GM21528 (cell line): Measurements from ENCODE around the gene ZNF793.

Experiments used
- ATAC-seq: cut with Tn5 transposase; IDR thresholded peaks from one replicate; pipeline ENCODE4 v1.9.1; 2021; ENCODE audit warnings: mild to moderate bottlenecking, moderate library complexity; ENCODE audit not compliant: unreplicated experiment, low FRiP score

The ZNF793 gene

DNA sequence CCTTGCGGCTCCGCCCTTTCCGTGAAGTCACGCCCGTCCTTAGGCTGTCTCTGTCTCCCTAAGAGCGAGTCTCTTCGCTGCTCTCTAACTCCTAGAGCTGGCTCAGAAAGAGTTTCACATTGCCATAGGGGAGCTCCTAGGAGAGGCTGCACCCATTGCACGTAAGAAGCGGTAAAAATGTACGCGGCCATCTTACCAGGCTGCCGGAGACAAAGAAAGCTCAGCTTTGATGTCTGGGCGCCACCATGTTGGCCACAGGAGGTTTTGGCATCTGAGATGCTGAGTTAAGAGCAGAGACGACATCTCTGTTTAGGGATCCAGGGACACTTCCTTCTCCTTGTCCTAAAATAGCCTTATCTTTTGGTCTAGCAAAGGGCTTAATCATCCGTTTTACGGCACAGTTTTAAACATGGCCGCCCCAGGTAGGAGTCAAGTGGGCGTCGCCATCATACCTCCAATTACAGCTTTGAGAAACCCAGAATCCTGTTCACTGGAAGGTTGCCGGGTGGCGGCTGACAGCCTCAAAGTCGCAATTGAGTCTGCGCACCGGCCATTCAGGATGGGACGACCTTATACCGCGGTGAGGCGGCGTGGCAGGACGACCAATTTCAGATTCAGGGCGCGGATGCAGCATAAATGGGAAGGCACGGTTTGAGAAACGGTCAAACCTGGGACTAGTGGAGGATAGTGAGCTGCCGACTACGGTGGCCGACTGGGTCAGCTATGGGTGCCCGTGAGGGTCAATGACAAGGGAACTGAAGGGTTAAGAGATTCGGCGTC lies at the start of gene ZNF793:
TSS of gene ZNF793 (plus strand) at position 553 of the 780 bp plus-strand sequence. CDS start 16,501 bp downstream, outside the sequence.
- ATAC-seq: peak; percentile 79

GRCh38 chr19:37466277-37466797 lies 40.4 kb upstream of the ZNF793 start:
- ATAC-seq: no peak

GRCh38 chr19:37466798-37467607 lies 39.7 kb upstream of the ZNF793 start, which contains the start of gene ZNF569:
TSS of gene ZNF569 (minus strand) at chr19:37467444. CDS start at chr19:37444921, 22,523 bp downstream.
- peak; percentile 66 for ATAC-seq

- no peak for ATAC-seq
Observed at GRCh38 chr19:37467608-37468090, 39.1 kb upstream of the ZNF793 start.

GRCh38 chr19:37468961-37469777 lies 37.6 kb upstream of the ZNF793 start, which contains the start of gene ZNF570:
TSS of gene ZNF570 (plus strand) at chr19:37469356. CDS start at chr19:37470355, 999 bp downstream.
- ATAC-seq: peak; percentile 57

GRCh38 chr19:37470216-37470615 lies 36.5 kb upstream of the ZNF793 start:
- ATAC-seq: no peak

DNA sequence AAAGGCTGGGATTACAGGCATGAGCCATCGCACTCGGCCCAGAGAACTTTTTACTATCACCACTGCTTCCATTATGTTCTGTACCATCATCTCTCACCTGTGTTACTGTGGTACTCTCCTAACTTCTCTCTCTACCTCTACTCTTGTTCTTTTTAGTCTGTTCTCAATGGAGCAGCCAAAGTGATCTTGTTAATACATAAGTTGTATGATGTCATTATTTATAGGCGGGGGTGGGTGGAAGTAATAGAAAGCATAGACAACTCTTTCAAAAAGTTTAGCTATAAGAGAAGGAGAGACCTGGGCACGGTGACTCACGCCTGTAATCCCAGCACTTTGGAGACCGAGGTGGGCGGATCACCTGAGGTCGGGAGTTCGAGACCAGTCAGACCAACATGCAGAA lies 34.6 kb upstream of the ZNF793 start:
- ATAC-seq: no peak

- no peak for ATAC-seq
Observed at GRCh38 chr19:37484406-37485168, 22.2 kb upstream of the ZNF793 start.

GRCh38 chr19:37492213-37492612 lies 14.5 kb upstream of the ZNF793 start:
- ATAC-seq: no peak

DNA sequence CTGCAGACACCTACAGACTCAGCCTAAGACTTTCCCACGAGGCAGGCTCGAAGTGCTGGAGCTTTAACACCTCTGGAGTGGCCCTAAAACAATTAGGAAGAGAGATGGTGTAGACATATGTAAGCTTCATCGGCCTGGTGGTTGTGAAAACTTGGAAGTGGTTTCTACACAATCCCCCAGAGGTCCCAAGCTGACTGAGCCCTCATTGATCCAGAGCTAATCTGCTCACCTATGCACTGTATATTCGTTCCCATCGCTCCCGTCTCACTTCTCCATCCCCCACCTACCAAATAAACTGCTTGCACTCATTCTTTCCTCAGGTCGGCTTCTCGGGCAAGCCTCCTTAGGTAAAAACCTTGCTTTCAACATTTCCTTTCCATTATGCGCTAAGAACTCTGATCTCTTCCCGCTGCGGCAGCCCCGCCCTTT lies 767 bp upstream of the ZNF793 start:
- no peak for ATAC-seq

DNA sequence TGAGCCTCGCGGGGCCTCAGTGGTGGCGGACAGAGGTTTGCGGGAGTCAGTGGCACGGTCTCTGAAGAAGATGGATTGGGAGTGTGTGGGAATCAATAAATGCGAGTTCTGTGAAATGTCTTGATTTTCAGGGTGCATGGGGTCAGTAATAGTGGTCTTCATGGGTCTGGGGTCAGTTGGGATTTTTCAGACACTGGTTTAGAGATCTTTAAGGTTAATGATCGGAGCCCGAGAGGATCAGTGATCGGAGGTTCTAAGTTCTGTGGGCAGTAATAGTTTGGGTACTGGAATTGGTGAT lies 377 bp downstream of the ZNF793 start:
- no peak for ATAC-seq

DNA sequence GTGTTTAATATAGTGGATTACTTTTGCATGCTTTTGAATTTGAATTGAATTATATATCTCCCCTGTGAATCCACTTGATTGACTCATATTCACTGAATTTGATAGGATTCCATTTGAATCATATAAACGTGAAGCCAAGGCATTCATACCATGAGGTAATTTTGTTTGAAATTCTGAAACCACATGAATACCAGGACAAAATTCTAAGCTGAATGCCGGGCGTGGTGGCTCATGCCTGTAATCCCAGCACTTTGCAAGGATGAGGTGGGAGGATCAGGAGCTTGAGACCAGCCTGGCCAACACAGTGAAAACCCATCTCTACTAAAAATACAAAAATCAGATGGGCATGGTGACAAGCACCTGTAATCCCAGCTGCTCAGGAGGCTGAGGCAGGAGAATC lies 4.4 kb downstream of the ZNF793 start:
- ATAC-seq: no peak

- ATAC-seq: no peak
Observed at GRCh38 chr19:37511821-37512220, 5.1 kb downstream of the ZNF793 start.

- no peak for ATAC-seq
Observed at GRCh38 chr19:37513397-37513796, 6.7 kb downstream of the ZNF793 start.

- no peak for ATAC-seq
Observed at GRCh38 chr19:37519890-37520289, 13.2 kb downstream of the ZNF793 start.

- ATAC-seq: no peak
Observed at GRCh38 chr19:37537391-37537947, 30.7 kb downstream of the ZNF793 start.

DNA sequence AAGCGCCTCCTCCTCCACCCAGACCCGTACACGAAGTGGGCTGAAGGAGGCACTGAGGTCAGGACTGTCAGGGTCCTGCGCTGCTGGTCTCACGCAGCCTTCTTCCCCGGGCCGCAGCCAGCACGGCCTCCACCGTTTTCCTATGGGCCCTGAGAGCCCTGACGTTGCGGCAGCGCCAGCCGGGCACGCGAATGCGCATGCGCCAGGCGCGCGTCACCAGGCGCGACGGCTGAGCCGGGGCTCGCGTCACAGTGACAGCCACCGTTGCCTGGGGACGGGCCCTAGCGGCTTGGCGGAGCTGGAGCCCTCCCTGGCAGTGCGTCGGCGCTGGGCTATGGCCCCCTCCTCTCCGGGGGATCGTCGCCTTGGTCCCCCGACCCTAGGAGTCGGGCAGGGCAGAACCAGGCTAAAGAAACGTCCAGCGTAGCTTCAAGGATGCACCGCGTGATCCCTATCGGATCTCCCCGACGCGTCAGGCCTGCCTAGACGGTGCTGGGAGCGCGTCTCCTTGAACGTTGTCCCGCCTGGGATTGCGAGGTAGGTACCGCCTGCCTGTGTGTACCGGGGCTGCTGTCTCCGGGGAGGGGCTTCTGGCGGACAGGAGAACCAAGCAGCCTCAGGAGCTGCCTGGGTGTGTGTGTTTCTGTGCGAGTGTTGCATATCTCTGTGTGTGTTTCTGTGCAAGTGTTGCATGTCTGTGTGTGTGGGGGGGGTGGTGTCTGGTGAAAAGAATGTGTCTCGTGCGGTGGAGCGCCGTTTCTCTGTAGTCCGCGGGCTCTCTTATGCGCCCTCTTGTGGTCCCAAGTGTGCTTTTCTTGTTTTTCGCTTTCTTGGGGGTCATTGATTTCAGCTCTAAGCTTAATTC lies 44.6 kb downstream of the ZNF793 start:
- no peak for ATAC-seq

- ATAC-seq: no peak
Observed at GRCh38 chr19:37563518-37563917, 56.8 kb downstream of the ZNF793 start.
